Upper lobe of left lung (tissue), 6 donors: Measurements from ENCODE around the gene ERICH2. TPM values are rescaled to one million over a fixed set of nuclear protein-coding genes. Genes with fewer than 3 reads are reported as not detected.

ENCODE experiments used
- ATAC-seq, 2 donors: fragments of 200-7000 bp; cut with Tn5 transposase; one replicate each; pipeline ENCODE4 v1.9.1; 2022; ENCODE audit warnings: mild to moderate bottlenecking in 2 of 2, moderate library complexity in 2 of 2; ENCODE audit not compliant: low FRiP score in 2 of 2
- DNase-seq, 2 donors: peaks; one replicate each; pipeline ENCODE4 v3.0.0-alpha.2; 2019 to 2020
- H3K27ac ChIP-seq, 4 donors: fragments of 200-600 bp; sonication (generic); one replicate each; pipeline ENCODE4 v1.5.1; 2016 to 2019
- H3K27me3 ChIP-seq, 4 donors: fragments of 200-600 bp; sonication (generic); one replicate each; pipeline ENCODE4 v1.5.1; 2017 to 2019
- H3K36me3 ChIP-seq, 4 donors: fragments of 200-600 bp; sonication (generic); one replicate each; pipeline ENCODE4 v1.5.1; 2016 to 2019
- H3K4me1 ChIP-seq, 4 donors: fragments of 200-600 bp; sonication (generic); one replicate each; pipeline ENCODE4 v1.5.1; 2018 to 2019
- H3K4me3 ChIP-seq, 4 donors: fragments of 200-600 bp; sonication (generic); one replicate each; pipeline ENCODE4 v1.5.1; 2017 to 2019; ENCODE audit warnings: mild to moderate bottlenecking in 2 of 4, moderate library complexity in 1 of 4
- H3K9me3 ChIP-seq, 4 donors: fragments of 200-600 bp; sonication (generic); one replicate each; pipeline ENCODE4 v1.5.1; 2018 to 2019
- EP300 ChIP-seq, 4 donors: sonication (generic); formaldehyde crosslinking; IDR thresholded peaks; one replicate each; pipeline ENCODE4 v1.5.1; 2017; ENCODE audit warnings: antibody characterized with exemption in 4 of 4, control low read depth in 2 of 4
- POLR2A ChIP-seq, 4 donors: fragments of 450-650 bp; IDR thresholded peaks; one replicate each; pipeline ENCODE4 v1.5.1; 2016 to 2017; ENCODE audit warnings: antibody characterized with exemption in 4 of 4, mild to moderate bottlenecking in 2 of 4
- POLR2AphosphoS5 ChIP-seq, 2 donors: sonication (generic); formaldehyde crosslinking; IDR thresholded peaks; one replicate each; pipeline ENCODE4 v1.5.1; 2017; ENCODE audit warnings: antibody characterized with exemption in 2 of 2
- WGBS, 2 donors: methylation state at CpG; one replicate each; pipeline ENCODE4 v1.1.5; 2017 to 2018; 5-methylcytosine and 5-hydroxymethylcytosine counted together
- total RNA-seq, 6 donors: library from RNA; depleted of rRNA in 4 of 6; stranded (reverse); fragments of >200 nt in 4 of 6; gene quantifications; one replicate each; pipeline versions ENCODE4 v1.1.0 to v1.2.1, GENCODE V29; 2016 to 2021
- TF ChIP-seq, protein P1 (sequence below), 6 experiments: fragments of 450-650 bp in 4 of 6; fragments of 200-600 bp in 2 of 6; sonication (generic) in 2 of 6; IDR thresholded peaks; one replicate each; pipeline ENCODE4 v1.5.1; 2016 to 2019; ENCODE audit warnings: antibody characterized with exemption in 6 of 6
- donor health status: DM: no; HTN: no; CAD: no; lungs with moderate emphysema.
- donor health status: DM: no; HTN: yes; CAD: no; lungs with severe emphysema.

The ERICH2 gene
- total RNA-seq, 6 donors from 2014 or later: 1.6 to 19.7 (median 4.3) TPM

DNA sequence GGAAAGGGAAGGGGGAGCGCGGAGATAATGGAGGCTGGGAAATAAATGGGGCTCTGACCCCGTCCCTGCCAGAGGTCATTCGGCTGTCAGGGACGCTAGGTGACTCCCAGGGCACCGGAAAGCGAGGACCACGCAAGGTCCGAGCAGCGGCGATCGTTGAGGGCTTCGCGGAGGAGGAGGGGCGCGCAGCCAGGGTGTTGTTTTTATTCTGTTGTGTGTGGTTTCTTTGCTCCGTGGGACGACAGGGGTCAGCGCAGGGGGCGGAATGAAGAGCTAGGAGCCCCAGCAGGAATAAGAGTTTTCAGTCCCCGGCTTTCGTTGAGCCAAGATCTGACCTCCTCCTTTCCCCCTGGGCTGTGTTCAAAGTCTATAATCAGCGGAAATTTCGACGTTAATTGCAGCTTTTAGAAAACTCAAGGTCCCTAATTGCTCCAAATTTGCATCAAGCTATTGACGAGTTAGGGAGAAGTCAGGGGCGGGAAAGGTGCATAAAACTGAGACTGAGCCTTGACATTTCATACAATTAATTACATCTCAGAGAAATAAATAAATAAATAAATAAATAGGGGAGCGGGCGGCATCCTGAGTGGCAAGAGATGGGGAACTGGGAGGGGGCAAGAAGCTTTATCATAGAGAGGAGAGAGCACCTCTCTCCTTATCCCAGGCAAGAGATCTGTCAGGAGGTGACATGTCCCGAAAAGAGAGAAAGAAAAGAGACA, 48.7 kb downstream of the ERICH2 start:
- Histone ChIP-seq H3K27ac (no peak overlapping the region), H3K9me3 (no peaks in the 10 kb centered on the region), H3K36me3 (no peaks in the 10 kb centered on the region), H3K4me1 (peaks cover 75 to 90% (median 81%) of the 10 kb centered on the region in 4 donors), H3K4me3 (peak overlapping the region in 1 of 4 donors; percentile 49), H3K27me3 (peaks cover 2 to 96% (median 72%) of the 10 kb centered on the region in 4 donors)
- DNase-seq (peak in 1 of 2 donors; percentile 35), ATAC-seq (no peak)
- 8 to 12% methylated on average over 16 to 30 of the region's 30 CpGs for WGBS, 2 donors
- TF ChIP-seq EP300 (IDR thresholded peaks at IDR 0.05) (no peak), POLR2A (IDR thresholded peaks at IDR 0.05) (no peak), POLR2AphosphoS5 (IDR thresholded peaks at IDR 0.05) (no peak)
- TF ChIP-seq, protein P1, sequence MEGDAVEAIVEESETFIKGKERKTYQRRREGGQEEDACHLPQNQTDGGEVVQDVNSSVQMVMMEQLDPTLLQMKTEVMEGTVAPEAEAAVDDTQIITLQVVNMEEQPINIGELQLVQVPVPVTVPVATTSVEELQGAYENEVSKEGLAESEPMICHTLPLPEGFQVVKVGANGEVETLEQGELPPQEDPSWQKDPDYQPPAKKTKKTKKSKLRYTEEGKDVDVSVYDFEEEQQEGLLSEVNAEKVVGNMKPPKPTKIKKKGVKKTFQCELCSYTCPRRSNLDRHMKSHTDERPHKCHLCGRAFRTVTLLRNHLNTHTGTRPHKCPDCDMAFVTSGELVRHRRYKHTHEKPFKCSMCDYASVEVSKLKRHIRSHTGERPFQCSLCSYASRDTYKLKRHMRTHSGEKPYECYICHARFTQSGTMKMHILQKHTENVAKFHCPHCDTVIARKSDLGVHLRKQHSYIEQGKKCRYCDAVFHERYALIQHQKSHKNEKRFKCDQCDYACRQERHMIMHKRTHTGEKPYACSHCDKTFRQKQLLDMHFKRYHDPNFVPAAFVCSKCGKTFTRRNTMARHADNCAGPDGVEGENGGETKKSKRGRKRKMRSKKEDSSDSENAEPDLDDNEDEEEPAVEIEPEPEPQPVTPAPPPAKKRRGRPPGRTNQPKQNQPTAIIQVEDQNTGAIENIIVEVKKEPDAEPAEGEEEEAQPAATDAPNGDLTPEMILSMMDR (IDR thresholded peaks at IDR 0.05): no peak

DNA sequence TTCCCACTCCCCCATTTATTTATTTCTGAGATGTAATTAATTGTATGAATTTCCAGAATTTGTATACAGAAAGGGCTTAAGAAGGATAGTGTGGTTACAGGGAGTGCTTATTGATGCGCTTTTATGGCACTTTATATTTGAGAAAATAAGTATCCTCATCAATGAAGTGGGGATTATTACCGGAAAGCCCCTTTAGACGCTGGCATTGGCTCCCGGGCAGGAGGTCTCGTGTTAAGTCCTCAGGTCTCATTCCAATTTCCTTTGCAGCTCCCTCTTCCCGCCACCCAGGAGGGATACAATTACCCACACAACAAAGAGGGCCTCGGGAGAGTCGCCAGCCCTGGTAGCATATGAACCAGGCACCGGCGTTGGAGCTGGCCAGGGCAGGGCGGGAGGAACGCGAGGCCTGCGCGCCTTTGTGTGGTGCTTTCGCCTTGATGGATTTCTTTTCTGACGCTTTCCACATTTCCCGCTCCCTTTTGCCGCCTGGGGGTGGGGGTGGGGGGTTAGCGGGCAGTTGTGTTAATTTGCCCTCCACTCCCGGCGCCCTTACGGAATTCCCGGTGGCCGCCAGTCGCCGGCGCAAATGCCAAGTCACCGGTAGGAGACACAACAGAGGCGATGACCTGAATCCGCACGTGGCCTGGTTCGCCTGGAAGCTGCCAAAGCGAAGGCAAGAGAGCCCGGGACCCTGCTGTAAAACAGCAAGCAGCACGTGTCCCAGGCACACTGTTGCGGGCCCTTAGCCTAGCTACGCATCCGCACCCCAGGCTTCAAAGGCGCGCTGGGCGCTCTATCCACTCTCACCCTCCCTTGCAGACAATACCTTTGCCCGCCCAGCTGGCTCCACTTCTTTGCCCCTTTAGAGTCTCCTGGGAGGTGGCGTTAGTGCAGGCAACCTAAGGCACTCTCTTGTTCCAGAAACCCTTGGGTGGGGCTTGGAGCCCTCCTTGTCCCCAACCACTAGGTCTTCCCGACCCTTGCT, 49.8 kb downstream of the ERICH2 start:
- H3K27ac ChIP-seq: no peak overlapping the region
- WGBS, 2 donors: 18 to 20% methylated on average over 13 to 45 of the region's 45 CpGs
- H3K27me3 ChIP-seq: peaks cover 2 to 85% (median 63%) of the 10 kb centered on the region in 4 donors
- TF ChIP-seq POLR2AphosphoS5 (IDR thresholded peaks at IDR 0.05): no peak
- TF ChIP-seq EP300 (IDR thresholded peaks at IDR 0.05): no peak
- TF ChIP-seq, protein P1 (IDR thresholded peaks at IDR 0.05): no peak
- TF ChIP-seq POLR2A (IDR thresholded peaks at IDR 0.05): no peak
- peak overlapping the region in 3 of 4 donors; percentile 12 to 39 (median 38) for H3K4me3 ChIP-seq
- no peak for ATAC-seq
- H3K36me3 ChIP-seq: no peaks in the 10 kb centered on the region
- DNase-seq: peak in 1 of 2 donors; percentile 67
- H3K9me3 ChIP-seq: no peaks in the 10 kb centered on the region
- H3K4me1 ChIP-seq: peaks cover 75 to 85% (median 80%) of the 10 kb centered on the region in 4 donors

DNA sequence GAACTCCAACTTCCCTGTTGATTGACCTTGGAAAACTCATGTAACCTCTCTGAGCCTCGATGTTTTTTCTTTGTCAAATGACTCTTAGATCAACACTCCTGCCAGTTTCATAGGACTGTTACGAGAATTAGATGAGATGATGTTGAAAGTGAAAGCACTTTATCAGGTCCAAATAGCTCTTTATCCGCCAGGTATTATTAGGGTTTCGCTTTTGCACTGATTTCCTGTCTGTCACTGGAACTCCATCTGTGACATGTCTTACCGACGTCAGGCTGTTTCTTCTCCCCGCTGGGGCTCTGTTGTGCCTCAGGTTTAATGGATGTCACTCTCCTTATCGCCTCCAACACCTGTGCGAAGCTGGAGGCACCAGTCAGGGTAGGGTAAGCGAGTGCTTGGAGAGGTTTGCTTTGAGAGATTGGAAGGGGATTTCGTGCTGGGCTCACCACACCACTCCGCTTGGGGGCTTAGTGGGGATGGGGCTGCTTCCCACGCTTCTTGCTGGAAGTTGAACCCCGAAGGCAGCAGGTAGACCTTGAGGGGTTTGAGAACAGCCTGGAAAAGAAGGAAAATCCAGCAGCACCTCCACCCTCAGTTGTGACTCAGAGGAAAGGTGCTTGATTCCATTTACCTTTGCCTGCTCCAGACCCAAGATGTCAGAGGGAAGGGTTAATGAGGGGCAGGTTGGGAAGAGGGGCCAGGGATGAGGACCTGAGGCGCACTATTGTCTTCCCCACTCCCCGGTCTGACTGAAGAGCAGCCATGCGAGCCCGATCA, 50.8 kb downstream of the ERICH2 start:
- ATAC-seq: no peak
- H3K9me3 ChIP-seq: no peaks in the 10 kb centered on the region
- H3K36me3 ChIP-seq: no peaks in the 10 kb centered on the region
- DNase-seq: no peak
- 13 to 18% methylated on average over 17 to 18 of the region's 18 CpGs for WGBS, 2 donors
- peaks cover 68 to 76% (median 73%) of the 10 kb centered on the region in 4 donors for H3K4me1 ChIP-seq
- peak overlapping the region in 3 of 4 donors; percentile 12 to 39 (median 38) for H3K4me3 ChIP-seq
- no peak overlapping the region for H3K27ac ChIP-seq
- peaks cover 2 to 77% (median 56%) of the 10 kb centered on the region in 4 donors for H3K27me3 ChIP-seq
- no peak for TF ChIP-seq POLR2A (IDR thresholded peaks at IDR 0.05)
- TF ChIP-seq EP300 (IDR thresholded peaks at IDR 0.05): no peak
- no peak for TF ChIP-seq POLR2AphosphoS5 (IDR thresholded peaks at IDR 0.05)
- TF ChIP-seq, protein P1 (IDR thresholded peaks at IDR 0.05): no peak

DNA sequence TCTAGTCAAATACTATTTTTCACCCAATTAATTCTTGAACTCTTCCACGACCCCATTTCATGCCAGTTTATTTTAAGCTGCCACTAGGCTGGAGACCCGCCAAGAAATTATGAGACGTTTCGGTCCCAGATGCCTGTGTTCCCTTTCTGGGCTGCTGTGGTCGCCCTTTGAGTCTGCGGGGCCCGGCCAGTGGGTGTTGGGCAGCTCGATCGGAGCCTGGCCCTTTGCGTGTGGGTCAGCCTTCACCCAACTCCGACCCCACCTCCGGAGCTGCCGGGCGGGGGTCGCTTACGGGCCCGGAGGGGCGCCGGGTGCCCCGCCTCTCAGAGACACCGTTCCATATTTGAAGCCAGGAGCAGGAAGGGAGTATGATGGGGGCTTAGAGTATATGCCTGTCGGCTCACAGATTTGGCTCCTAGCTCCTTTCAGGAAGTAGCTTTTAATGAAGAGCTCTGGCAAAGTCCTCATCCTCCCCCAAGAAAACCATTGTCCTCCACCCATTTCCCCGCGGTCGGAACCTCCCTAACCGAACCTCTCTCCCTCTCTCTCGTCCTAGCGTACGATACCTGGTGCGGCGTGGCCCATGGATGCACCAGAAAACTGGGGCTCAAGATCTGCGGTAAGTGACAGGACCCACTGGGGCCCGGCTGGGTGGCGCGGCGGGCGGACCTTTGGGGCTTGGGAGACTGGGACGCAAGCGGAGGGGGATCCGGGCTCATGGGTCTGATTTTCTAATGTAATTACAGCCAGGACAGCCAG, 51.5 kb downstream of the ERICH2 start:
- no peaks in the 10 kb centered on the region for H3K36me3 ChIP-seq
- no peaks in the 10 kb centered on the region for H3K9me3 ChIP-seq
- H3K4me1 ChIP-seq: peaks cover 61 to 68% (median 66%) of the 10 kb centered on the region in 4 donors
- H3K27me3 ChIP-seq: peaks cover 2 to 70% (median 51%) of the 10 kb centered on the region in 4 donors
- ATAC-seq (no peak), DNase-seq (peak in 1 of 2 donors; percentile 78)
- H3K4me3 ChIP-seq: peak overlapping the region in 2 of 4 donors; percentile 2 to 39
- no peak for TF ChIP-seq EP300 (IDR thresholded peaks at IDR 0.05)
- TF ChIP-seq, protein P1 (IDR thresholded peaks at IDR 0.05): no peak
- no peak for TF ChIP-seq POLR2A (IDR thresholded peaks at IDR 0.05)
- no peak for TF ChIP-seq POLR2AphosphoS5 (IDR thresholded peaks at IDR 0.05)
- 11 to 14% methylated on average over 25 to 34 of the region's 40 CpGs for WGBS, 2 donors
- H3K27ac ChIP-seq: no peak overlapping the region
